ENCODE data around the gene MEGF6. TPM values are rescaled to one million over a fixed set of nuclear protein-coding genes. Genes with fewer than 3 reads are reported as not detected.
A peak's percentile ranks its signal among the peaks of the same experiment; 100 is the strongest.
"Not testable (repeated sequence)": the region's sequence is repeated elsewhere in the genome, so short reads cannot be mapped to it uniquely, and the experiment has no call there.

MEGF6 gene
- total RNA-seq, 2 donors from 2014 or later, result 4.9 to 6.8 TPM

DNA sequence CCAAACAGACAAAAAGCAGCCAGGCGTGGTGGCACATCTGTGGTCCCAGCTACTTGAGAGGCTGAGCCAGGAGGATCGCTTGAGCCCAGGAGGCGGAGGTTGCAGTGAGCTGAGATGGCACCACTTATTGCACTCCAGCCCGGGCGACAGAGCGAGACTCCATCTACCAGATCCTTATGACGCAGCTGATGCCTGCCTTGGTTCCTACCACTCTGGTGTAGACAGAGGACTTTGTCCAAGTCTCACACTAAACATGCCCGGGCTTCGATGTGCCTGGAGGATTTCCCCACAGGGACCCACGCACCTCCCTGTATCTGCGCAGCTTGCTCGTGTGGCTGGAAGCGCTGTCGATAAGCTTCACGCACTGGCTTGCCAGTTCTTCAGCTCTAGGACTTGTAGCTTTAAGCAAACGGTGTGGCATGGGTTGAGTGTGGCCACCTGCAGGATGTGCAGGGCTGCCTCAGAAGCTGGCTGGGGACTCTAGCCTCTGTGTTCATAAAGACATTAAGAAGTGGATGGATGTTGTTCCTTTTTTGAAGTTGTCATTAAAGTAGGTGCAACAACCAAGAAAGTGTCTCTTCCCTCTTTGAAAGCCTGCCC lies 18.4 kb upstream of the MEGF6 start:
- H3K36me3 Mint-ChIP-seq (ENCODE audit: insufficient read depth in 2 of 2), result peaks cover 0 to 4% of the 10 kb centered on the region in 2 donors
- H3K4me1 Mint-ChIP-seq (ENCODE audit: low read depth), result peaks cover 8% of the 10 kb centered on the region
- no peaks in the 10 kb centered on the region for H3K27me3 Mint-ChIP-seq (ENCODE audit: low read depth)
- ATAC-seq (replicated peaks in 1 of 2), result no peak
- no peak overlapping the region for H3K4me3 Mint-ChIP-seq
- no peak overlapping the region for H3K27ac Mint-ChIP-seq
- no peaks in the 10 kb centered on the region for H3K9me3 Mint-ChIP-seq
- DNase-seq, result no peak

DNA sequence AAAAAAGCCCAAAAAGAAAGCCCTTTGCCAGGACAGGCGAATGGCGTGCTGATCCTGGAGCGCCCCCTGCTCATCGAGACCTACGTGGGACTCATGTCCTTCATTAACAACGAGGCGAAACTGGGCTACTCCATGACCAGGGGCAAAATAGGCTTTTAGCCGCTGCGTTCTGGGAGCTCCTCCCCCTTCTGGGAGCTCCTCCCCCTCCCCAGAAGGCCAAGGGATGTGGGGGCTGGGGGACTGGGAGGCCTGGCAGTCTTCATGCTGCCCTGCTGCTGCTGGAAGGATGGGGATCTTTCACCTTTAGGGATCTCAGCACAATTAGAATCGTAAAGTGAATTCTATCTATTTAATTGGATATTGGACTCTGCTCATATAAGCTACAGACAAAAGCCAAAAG lies 17.1 kb upstream of the MEGF6 start:
- H3K27ac Mint-ChIP-seq, result no peak overlapping the region
- H3K4me1 Mint-ChIP-seq (ENCODE audit: low read depth), result peaks cover 19% of the 10 kb centered on the region
- ATAC-seq (replicated peaks in 1 of 2), result no peak
- H3K36me3 Mint-ChIP-seq (ENCODE audit: insufficient read depth in 2 of 2), result peaks cover 0 to 1% of the 10 kb centered on the region in 2 donors
- H3K9me3 Mint-ChIP-seq, result no peaks in the 10 kb centered on the region
- no peak for DNase-seq
- H3K4me3 Mint-ChIP-seq, result no peak overlapping the region
- H3K27me3 Mint-ChIP-seq (ENCODE audit: low read depth), result no peaks in the 10 kb centered on the region

DNA sequence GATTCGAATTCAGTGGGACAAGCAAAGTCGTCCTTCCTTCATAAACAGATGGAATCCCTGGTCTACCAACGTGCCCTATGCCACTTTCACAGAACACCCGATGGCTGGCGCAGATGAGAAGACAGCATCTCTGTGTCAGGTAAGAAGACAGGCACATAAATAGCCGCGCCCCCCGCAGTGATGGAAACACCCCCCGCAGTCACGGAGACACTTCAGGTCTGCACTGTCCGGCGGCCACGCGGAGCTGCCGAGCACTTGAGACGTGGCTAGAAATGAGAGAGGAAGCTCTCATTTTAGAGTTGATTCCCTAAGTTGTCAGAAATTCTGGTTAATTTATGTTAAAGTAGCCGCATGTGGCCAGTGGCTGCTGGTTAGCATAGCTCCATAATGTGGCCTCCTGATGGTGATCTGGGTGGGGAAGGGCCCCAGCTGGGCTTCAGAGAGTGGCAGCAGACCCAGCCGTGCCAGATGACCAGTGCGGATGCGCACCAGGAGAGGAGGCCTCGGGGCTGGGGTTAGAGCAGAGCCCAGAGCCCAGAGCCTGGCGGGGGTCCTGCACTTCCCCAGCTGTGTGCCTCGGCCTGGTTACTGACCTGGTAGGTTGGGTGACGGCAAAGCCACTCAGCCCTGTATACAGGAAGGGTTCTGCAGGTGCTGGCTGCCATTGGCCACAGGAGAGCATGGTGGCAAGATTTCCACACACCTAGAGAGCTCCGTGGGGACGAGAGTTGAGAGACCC lies 16.4 kb upstream of the MEGF6 start:
- H3K36me3 Mint-ChIP-seq (ENCODE audit: insufficient read depth in 2 of 2), result peaks cover 0 to 1% of the 10 kb centered on the region in 2 donors
- ATAC-seq (replicated peaks in 1 of 2), result no peak
- DNase-seq, result no peak
- H3K4me3 Mint-ChIP-seq, result no peak overlapping the region
- no peak overlapping the region for H3K27ac Mint-ChIP-seq
- H3K27me3 Mint-ChIP-seq (ENCODE audit: low read depth), result no peaks in the 10 kb centered on the region
- peaks cover 27% of the 10 kb centered on the region for H3K4me1 Mint-ChIP-seq (ENCODE audit: low read depth)
- H3K9me3 Mint-ChIP-seq, result no peaks in the 10 kb centered on the region

DNA sequence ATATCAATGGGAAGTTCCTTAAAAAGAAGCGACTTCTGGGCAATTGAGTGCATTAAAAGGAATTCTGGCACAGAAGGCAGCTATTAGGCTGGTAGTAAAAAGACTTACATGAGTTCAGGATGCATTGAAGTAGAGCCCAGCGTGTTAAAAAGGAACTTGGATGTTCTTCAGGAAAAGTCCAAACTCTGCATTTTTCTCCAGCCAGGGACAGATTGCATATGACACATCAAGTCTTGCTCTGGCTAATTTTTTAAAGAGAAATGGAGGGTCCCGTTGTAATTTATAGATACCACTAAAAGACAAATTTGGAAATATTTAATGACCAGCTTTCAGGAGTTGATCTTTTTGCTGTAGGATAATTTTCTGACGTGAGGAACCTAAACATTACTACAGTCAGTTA lies 14.7 kb upstream of the MEGF6 start:
- Mint-ChIP-seq H3K27ac (peak overlapping the region; percentile 62), H3K9me3 (no peaks in the 10 kb centered on the region), H3K36me3 (ENCODE audit: insufficient read depth in 2 of 2) (peaks cover 0 to 1% of the 10 kb centered on the region in 2 donors), H3K27me3 (ENCODE audit: low read depth) (no peaks in the 10 kb centered on the region), H3K4me3 (peak overlapping the region; percentile 82 to 98), H3K4me1 (ENCODE audit: low read depth) (peaks cover 33% of the 10 kb centered on the region)
- no peak for DNase-seq
- ATAC-seq (replicated peaks in 1 of 2), result no peak

DNA sequence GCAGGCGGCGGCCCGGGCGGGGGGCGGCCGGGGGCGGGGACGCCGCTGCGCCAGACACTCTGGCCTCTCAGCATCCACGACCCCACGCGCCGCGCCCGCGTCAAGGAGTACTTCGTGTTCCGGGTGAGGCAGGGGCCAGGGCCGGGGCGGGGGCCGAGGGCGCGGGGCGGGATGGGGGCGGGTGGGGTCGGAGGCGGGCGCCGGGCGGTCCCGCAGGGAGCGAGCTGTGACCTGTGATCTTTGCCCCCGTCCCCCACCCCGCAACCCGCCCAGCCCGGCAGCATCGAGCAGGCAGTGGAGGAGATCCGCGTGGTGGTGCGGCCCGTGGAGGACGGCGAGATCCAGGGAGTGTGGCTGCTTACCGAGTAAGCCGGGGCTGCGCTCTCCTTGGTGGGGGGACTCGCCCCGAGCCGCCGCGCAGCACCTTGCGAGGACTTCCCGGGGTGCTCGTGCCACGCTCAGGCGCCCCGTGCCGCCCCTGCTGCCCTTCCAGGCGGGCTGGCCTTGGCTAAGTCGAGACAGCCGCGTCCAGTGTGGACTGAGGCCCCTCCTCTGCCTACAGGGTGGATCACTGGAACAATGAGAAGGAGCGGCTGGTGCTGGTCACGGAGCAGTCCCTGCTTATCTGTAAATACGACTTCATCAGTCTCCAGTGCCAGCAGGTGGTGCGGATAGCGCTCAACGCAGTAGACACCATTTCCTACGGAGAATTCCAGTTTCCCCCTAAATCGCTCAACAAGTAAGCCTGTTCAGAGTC lies 14.0 kb upstream of the MEGF6 start:
- H3K4me1 Mint-ChIP-seq (ENCODE audit: low read depth), result peaks cover 33% of the 10 kb centered on the region

DNA sequence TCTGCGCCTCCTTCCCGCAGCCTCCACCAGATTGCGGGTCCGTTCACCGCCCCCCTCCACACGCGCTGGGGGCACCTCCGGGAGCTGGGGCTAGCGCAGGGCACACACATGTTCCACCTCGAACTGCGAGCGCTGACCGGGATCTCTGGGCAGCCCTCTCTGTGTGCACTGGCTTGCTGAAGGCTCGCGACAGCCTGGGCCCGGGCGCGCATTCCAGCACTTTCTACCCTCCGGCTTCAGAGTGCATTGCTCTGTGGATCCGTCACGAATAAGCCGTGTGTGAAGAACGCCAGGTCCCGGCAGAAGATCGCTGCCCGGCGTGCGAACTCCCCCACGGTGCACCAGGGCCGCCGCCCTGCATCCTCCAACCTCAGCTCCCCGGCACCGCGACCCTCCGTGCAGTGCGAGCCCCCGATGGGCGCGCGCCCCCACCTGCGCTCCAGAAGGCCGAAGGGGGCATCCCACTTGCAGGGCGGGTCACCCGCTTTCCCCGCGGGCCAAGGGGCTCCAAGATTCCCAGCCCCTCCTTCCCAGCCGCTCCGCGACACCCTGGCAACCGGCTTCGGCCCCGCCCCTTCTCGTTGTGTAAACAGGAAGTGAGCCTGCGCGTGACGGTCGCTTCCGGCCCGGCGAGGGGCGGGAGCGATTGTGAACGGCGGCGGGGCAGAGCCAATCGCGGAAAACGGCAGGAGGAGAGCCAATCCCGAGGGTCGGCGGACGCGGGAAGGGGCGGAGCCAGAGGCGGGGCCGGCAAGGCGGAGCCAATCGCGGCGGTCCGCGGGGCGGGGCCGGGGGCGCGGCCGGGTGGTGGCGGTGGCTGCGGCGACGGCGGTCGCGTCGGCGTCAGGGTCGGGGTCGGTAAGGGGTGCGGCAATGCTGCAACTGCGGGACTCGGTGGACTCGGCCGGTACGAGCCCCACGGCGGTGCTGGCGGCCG lies 13.2 kb upstream of the MEGF6 start, which contains the start of gene TPRG1L:
Gene TPRG1L (plus strand): TSS at position 816 of the 937 bp plus-strand sequence. CDS start 58 bp downstream, at position 874.
- peak within 1 kb of the TSS; percentile 62 for H3K27ac Mint-ChIP-seq
- no peaks in the 10 kb centered on the region for H3K27me3 Mint-ChIP-seq (ENCODE audit: low read depth)
- H3K4me3 Mint-ChIP-seq, result peak within 1 kb of the TSS; percentile 82 to 98
- no peaks in the 10 kb centered on the region for H3K9me3 Mint-ChIP-seq
- DNase-seq (peak; percentile 98 to 99), ATAC-seq (replicated peaks in 1 of 2) (peak; percentile 93)
- peaks cover 33% of the 10 kb centered on the region for H3K4me1 Mint-ChIP-seq (ENCODE audit: low read depth)
- H3K36me3 Mint-ChIP-seq (ENCODE audit: insufficient read depth in 2 of 2), result no peaks in the 10 kb centered on the region

More for the DNA sequence above, 14.0 kb upstream of the MEGF6 start:
- ATAC-seq (replicated peaks in 1 of 2), result peak; percentile 8 to 11
- H3K36me3 Mint-ChIP-seq (ENCODE audit: insufficient read depth in 2 of 2), result no peaks in the 10 kb centered on the region
- no peaks in the 10 kb centered on the region for H3K27me3 Mint-ChIP-seq (ENCODE audit: low read depth)
- H3K4me3 Mint-ChIP-seq, result peak overlapping the region; percentile 82 to 98
- peak overlapping the region; percentile 62 for H3K27ac Mint-ChIP-seq
- H3K9me3 Mint-ChIP-seq, result no peaks in the 10 kb centered on the region
- DNase-seq, result peak; percentile 25 to 41

DNA sequence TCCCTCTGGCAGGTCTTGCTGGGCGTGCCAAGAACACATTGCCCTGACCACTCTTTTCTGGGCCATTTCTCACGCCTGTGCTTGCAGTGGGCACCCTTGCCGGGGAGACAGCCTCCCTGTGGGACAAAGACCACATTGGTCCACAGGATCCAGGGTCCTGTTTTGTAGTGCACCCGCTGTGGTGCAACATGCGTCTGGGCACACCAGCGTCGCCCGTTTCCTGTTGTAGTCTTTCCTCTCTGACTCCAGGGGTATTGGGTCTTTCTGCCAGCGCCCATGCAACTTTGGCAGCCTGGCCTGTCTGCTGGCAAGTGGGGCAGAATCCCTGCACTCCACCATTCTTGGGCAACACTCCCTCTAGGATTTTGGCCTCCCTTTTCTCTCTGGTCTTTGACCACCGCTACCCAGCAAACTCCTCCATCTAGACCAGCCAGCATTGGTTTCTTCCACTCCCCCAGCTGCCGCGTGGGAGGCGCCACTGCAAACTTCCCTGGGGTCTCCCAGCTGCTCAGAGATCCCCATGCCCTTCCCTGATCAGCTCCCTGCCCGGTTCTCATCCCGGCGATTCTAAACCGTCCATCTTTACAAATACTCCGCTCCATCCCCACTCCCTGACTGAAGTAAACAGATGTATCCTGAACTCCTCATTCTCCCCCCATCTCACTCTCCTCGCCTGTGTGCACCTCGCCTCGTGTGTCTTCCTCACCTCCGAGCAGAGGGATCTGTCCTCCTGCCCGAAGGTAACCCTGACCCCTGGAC lies 12.3 kb upstream of the MEGF6 start:
- H3K36me3 Mint-ChIP-seq (ENCODE audit: insufficient read depth in 2 of 2), result no peaks in the 10 kb centered on the region
- no peaks in the 10 kb centered on the region for H3K27me3 Mint-ChIP-seq (ENCODE audit: low read depth)
- peak overlapping the region; percentile 79 to 98 for H3K4me3 Mint-ChIP-seq
- H3K27ac Mint-ChIP-seq, result no peak overlapping the region
- no peaks in the 10 kb centered on the region for H3K9me3 Mint-ChIP-seq
- no peak for ATAC-seq (replicated peaks in 1 of 2)
- no peak for DNase-seq
- H3K4me1 Mint-ChIP-seq (ENCODE audit: low read depth), result peaks cover 33% of the 10 kb centered on the region

DNA sequence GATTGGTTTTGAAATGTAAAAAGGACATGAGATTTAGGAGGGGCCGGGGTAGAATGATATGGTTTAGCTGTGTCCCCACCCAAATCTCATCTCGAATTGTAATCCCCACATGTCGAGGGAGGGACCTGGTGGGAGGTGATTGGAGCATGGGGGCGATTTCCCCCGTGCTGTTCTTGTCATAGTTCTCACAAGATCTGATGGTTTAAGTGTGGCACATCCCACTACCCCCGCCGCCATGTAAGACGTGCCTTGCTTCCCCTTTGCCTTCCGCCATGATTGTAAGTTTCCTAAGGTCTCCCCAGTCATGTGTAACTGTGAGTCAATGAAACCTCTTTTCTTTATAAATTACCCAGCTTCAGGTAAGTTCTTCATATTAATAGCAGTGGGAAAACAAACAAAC lies 10.8 kb upstream of the MEGF6 start:
- peaks cover 33% of the 10 kb centered on the region for H3K4me1 Mint-ChIP-seq (ENCODE audit: low read depth)
- ATAC-seq (replicated peaks in 1 of 2); H3K36me3 Mint-ChIP-seq (ENCODE audit: insufficient read depth in 2 of 2); H3K4me3 Mint-ChIP-seq; H3K27ac Mint-ChIP-seq; H3K27me3 Mint-ChIP-seq (ENCODE audit: low read depth); DNase-seq; H3K9me3 Mint-ChIP-seq: not testable (repeated sequence)

DNA sequence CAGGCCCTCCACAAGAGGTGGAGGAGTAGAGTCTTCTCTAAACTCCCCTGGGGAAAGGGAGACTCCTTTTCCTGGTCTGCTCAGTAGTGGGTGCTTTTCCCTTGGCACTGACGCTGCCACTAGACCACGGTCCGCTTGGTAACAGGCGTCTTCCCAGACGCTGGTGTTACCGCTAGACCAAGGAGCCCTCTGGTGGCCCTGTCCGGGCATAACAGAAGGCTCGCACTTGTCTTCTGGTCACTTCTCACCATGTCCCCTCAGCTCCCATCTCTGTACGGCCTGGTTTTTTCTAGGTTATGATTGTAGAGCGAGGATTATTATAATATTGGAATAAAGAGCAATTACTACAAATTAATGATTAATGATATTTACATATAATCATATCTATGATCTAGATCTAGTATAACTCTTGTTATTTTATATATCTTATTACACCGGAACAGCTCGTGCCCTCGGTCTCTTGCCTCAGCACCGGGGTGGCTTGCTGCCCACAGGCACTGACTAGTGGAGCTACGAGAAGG lies 9.9 kb upstream of the MEGF6 start:
- H3K4me3 Mint-ChIP-seq; H3K27me3 Mint-ChIP-seq (ENCODE audit: low read depth); H3K9me3 Mint-ChIP-seq; H3K36me3 Mint-ChIP-seq (ENCODE audit: insufficient read depth in 2 of 2); ATAC-seq (replicated peaks in 1 of 2); H3K27ac Mint-ChIP-seq: not testable (repeated sequence)
- peaks cover 31% of the 10 kb centered on the region for H3K4me1 Mint-ChIP-seq (ENCODE audit: low read depth)
- DNase-seq, result peak in 1 of 2 donors; percentile 18

DNA sequence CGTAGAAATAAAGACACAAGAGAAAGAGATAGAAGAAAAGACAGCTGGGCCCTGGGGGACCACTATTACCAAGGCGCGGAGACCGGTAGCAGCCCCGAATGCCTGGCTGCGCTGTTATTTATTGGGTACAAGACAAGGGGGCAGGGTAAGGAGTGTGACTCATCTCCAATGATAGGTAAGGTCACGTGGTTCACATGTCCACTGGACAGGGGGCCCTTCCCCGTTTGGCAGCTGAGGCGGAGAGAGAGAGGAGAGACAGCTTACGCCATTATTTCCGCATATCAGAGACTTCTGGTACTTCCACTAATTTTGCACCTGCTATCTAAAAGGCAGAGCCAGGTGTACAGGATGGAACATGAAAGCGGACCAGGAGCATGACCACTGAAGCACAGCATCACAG lies 9.4 kb upstream of the MEGF6 start:
- Mint-ChIP-seq H3K36me3 (ENCODE audit: insufficient read depth in 2 of 2) (no peaks in the 10 kb centered on the region), H3K27me3 (ENCODE audit: low read depth) (no peaks in the 10 kb centered on the region), H3K4me3 (no peak overlapping the region), H3K9me3 (no peaks in the 10 kb centered on the region), H3K27ac (no peak overlapping the region), H3K4me1 (ENCODE audit: low read depth) (peaks cover 26% of the 10 kb centered on the region)
- DNase-seq (no peak), ATAC-seq (replicated peaks in 1 of 2) (no peak)

DNA sequence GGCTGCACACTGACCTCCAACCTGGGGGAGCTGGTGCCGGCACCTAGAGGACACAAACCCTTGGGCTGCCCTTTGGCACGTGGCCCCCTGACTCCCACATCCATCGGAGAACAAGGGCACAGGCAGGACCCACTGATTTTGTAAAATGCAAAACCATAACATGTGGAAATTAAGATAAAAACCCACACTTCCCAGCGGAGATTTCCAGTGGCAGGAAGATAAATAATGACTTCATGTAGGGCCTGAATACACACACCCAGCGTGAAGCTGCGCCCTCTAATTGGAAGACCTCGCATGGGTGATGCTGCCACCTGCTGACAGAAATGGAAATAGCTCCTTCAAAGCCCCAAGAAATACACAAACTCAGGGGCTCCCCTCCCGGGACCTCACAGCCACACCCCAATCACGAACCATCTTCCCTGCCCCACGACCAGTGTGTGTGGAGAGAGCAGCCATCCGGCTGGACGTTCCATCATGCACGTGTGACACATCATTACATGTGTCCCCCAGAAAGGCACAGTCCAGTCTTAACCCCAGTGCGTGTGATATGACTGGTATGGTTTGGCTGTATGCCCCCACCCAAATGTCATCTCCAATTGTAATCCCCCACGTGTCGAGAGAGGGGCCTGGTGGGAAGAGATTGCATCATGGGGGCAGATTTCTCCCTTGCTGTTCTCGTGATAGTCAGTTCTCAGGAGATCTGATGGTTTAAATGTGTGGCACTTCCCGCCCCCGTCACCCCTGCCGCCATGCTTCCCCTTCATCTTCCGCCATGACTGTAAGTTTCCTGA lies 7.8 kb upstream of the MEGF6 start:
- DNase-seq, result peak; percentile 74 to 75
- no peaks in the 10 kb centered on the region for H3K36me3 Mint-ChIP-seq (ENCODE audit: insufficient read depth in 2 of 2)
- no peak overlapping the region for H3K27ac Mint-ChIP-seq
- no peaks in the 10 kb centered on the region for H3K9me3 Mint-ChIP-seq
- H3K27me3 Mint-ChIP-seq (ENCODE audit: low read depth), result peaks cover 1% of the 10 kb centered on the region
- H3K4me3 Mint-ChIP-seq, result peak overlapping the region in 1 of 2 donors; percentile 23
- peaks cover 20% of the 10 kb centered on the region for H3K4me1 Mint-ChIP-seq (ENCODE audit: low read depth)
- peak; percentile 78 to 83 for ATAC-seq (replicated peaks in 1 of 2)

All from activated T-cell treated with anti-CD3 and anti-CD28 coated beads, Interleukin-2, amount 50 U/mL, for 72 hours (primary cell).